HepG2 (cell line): ENCODE data around the gene BLCAP. TPM values are rescaled to one million over a fixed set of nuclear protein-coding genes. Genes with fewer than 3 reads are reported as not detected.

Source experiments
- ATAC-seq: fragments of 200-7000 bp; cut with Tn5 transposase; 3 replicates; pipeline ENCODE4 v1.9.1; 2020; ENCODE audit warnings: mild to moderate bottlenecking, moderate library complexity
- BruUV-seq: library from RNA; stranded (reverse); fragments of 400-500 nt; replicated peaks from 2 replicates; lab custom pipeline; 2021; lab: Mats Ljungman, UMichigan
- CTCF ChIA-PET: fragments of 300-600 bp; formaldehyde crosslinking; extraction: SDS; loops from one replicate; lab custom pipeline; 2021; ENCODE audit warnings: low total read pairs, inconsistent platforms, low intra/inter-chr PET ratio; lab: Yijun Ruan, JAX
- POLR2A ChIA-PET: fragments of 350-600 bp; sonication (Branson Sonifier 250); formaldehyde crosslinking; loops from one replicate; lab custom pipeline; 2020; ENCODE audit warnings: antibody characterized with exemption, inconsistent platforms; lab: Yijun Ruan, JAX
- DNase-seq: peaks from one replicate; pipeline ENCODE4 v3.0.0-alpha.2; 2015; ENCODE audit warnings: low spot score
- FAIRE-seq: peaks from 3 replicates; lab custom pipeline; 2011; peaks lifted over from hg19 to GRCh38; lab: Jason Lieb, UNC
- H2AFZ ChIP-seq: one replicate; pipeline ENCODE4 v1.6.1; 2011; ENCODE audit warnings: low read length, inconsistent platforms
- H3K27ac ChIP-seq: fragments of 300-600 bp; 3 replicates; pipeline ENCODE4 v1.8.0; 2011; ENCODE audit warnings: mixed run types, mild to moderate bottlenecking, mixed read lengths, low read length, inconsistent platforms; ENCODE audit not compliant: insufficient read depth; ENCODE audit errors: extremely low read length
- H3K27me3 ChIP-seq, 2 experiments: fragments of 200-600 bp in 1 of 2; 2 replicates in 1 of 2; 3 replicates in 1 of 2; pipeline versions ENCODE4 v1.6.0 to v1.8.0; 2011; ENCODE audit warnings: low read length in 2 of 2, mild to moderate bottlenecking in 2 of 2, moderate library complexity in 2 of 2, inconsistent platforms in 1 of 2; ENCODE audit not compliant: insufficient read depth in 2 of 2, control insufficient read depth in 1 of 2
- H3K36me3 ChIP-seq, 2 experiments: fragments of 200-600 bp in 1 of 2; replicated peaks in 1 of 2; 2 replicates in 1 of 2; 3 replicates in 1 of 2; pipeline versions ENCODE4 v1.5.1 to v1.8.0; 2011; ENCODE audit warnings: low read length in 2 of 2, inconsistent platforms in 1 of 2; ENCODE audit not compliant: insufficient read depth in 2 of 2, control insufficient read depth in 1 of 2
- H3K4me1 ChIP-seq: 2 replicates; pipeline ENCODE4 v1.5.1; 2012; ENCODE audit warnings: low read length, inconsistent platforms; ENCODE audit not compliant: insufficient read depth
- H3K4me2 ChIP-seq: 2 replicates; pipeline ENCODE4 v1.6.0; 2011; ENCODE audit warnings: low read depth, low read length, inconsistent platforms
- H3K4me3 ChIP-seq, 3 experiments: fragments of 200-600 bp in 1 of 3; sonication (generic), shearing (Covaris generic) in 1 of 3; replicated peaks in 1 of 3; 2 replicates each; pipeline ENCODE4 v1.5.1; 2011 to 2016; ENCODE audit warnings: low read length in 3 of 3, inconsistent platforms in 2 of 3, low read depth in 2 of 3, mild to moderate bottlenecking in 2 of 3, control low read depth in 1 of 3, mixed read lengths in 1 of 3; ENCODE audit not compliant: insufficient read depth in 1 of 3
- H3K79me2 ChIP-seq: one replicate; pipeline ENCODE4 v1.6.1; 2011; ENCODE audit warnings: low read length, inconsistent platforms; ENCODE audit not compliant: insufficient read depth
- H3K9ac ChIP-seq: 2 replicates; pipeline ENCODE4 v1.6.0; 2011; ENCODE audit warnings: mild to moderate bottlenecking, low read depth, low read length, inconsistent platforms; ENCODE audit not compliant: insufficient read depth
- H3K9me3 ChIP-seq: 2 replicates; pipeline ENCODE4 v1.5.1; 2012; ENCODE audit warnings: mild to moderate bottlenecking, low read length
- H4K20me1 ChIP-seq: 2 replicates; pipeline ENCODE4 v1.6.0; 2011; ENCODE audit warnings: inconsistent platforms, mild to moderate bottlenecking, low read length, moderate library complexity; ENCODE audit not compliant: insufficient read depth
- REXO4 ChIP-seq: sonication (generic); formaldehyde crosslinking; IDR thresholded peaks from 2 replicates; pipeline ENCODE4 v1.8.0; 2022; ENCODE audit warnings: missing genetic modification reagents, mild to moderate bottlenecking, borderline replicate concordance
- RFX1 ChIP-seq: fragments of 450-650 bp; IDR thresholded peaks from 2 replicates; pipeline ENCODE4 v1.6.1; 2017
- ZNF749 ChIP-seq: sonication (generic); formaldehyde crosslinking; IDR thresholded peaks from 2 replicates; pipeline ENCODE4 v1.8.0; 2022; ENCODE audit warnings: mild to moderate bottlenecking, missing genetic modification reagents, moderate library complexity, borderline replicate concordance
- WGBS: methylation state at CpG from one replicate; pipeline ENCODE4 v1.1.6; 2017; ENCODE audit warnings: low lambda C conversion rate; 5-methylcytosine and 5-hydroxymethylcytosine counted together
- in situ Hi-C: cut with HindIII; loops from 2 replicates; pipeline ENCODE4 v1.10.0; 2017; ENCODE audit warnings: low pct_unique_long_range_greater_than_20kb; ENCODE audit not compliant: extremely low pct_ligation_motif_present
- intact Hi-C: fragments of 100-400 bp; cut with micrococcal nuclease; formaldehyde crosslinking; loops from one replicate; pipeline ENCODE4 v1.10.0; 2022; ENCODE audit not compliant: unreplicated experiment
- polyA plus RNA-seq, 8 experiments: library from polyadenylated mRNA; depleted of rRNA in 3 of 8; stranded (reverse) in 7 of 8; unstranded in 1 of 8; fragments of >200 nt; fragmentation: Illumina TruSeq in 4 of 8; extraction: Trizol in 4 of 8; gene quantifications; 2 replicates each; pipeline versions ENCODE4 v1.2.1 to v1.2.3, GENCODE V29; 2011 to 2016; ENCODE audit warnings: low read depth in 4 of 8, missing spikeins in 1 of 8, mixed read lengths in 1 of 8; ENCODE audit not compliant: insufficient read depth in 1 of 8
- total RNA-seq, 5 experiments: library from RNA; depleted of rRNA; stranded (reverse); fragments of >200 nt; fragmentation: Illumina TruSeq; extraction: Trizol; gene quantifications; 2 replicates each; pipeline ENCODE4 v1.2.3, GENCODE V29; 2016; ENCODE audit warnings: low read depth in 1 of 5

The BLCAP gene
- total and polyA plus RNA-seq, 2 of the 13 experiments (the other 11 are each of a cell fraction or from before 2014, with no cell fraction given) = 52.4 to 86.8 TPM

GRCh38 chr20:37484331-37484730, 43.3 kb downstream of the BLCAP start:
- Histone ChIP-seq H3K79me2 (no peaks in the 10 kb centered on the region), H3K9ac (no peak overlapping the region), H3K36me3 (no peaks in the 10 kb centered on the region), H3K9me3 (no peaks in the 10 kb centered on the region), H3K27me3 (peaks cover 0 to 10% of the 10 kb centered on the region in 2 experiments; a peak in 2 of 5 replicates), H4K20me1 (no peaks in the 10 kb centered on the region), H3K4me2 (no peak overlapping the region), H2AFZ (no peak overlapping the region), H3K27ac (no peak overlapping the region), H3K4me1 (no peaks in the 10 kb centered on the region), H3K4me3 (no peak overlapping the region)
- no peak for DNase-seq
- WGBS = 16% methylated on average over 3 of the region's 3 CpGs
- BruUV-seq = no TSS peak
- ChIA-PET POLR2A (no interaction called here), CTCF (no interaction called here)
- ATAC-seq = no peak
- TF ChIP-seq ZNF749 (CRISPR knock-in tag) = no peak
- intact Hi-C loops (no loop called here), in situ Hi-C loops (no loop called here)
- FAIRE-seq = no peak

GRCh38 chr20:37481610-37482009, 46.1 kb downstream of the BLCAP start:
- H4K20me1 ChIP-seq = no peaks in the 10 kb centered on the region
- H3K36me3 ChIP-seq = no peaks in the 10 kb centered on the region
- intact Hi-C loops (no loop called here), in situ Hi-C loops (no loop called here)
- no peak for FAIRE-seq
- CTCF ChIA-PET = no interaction called here
- no peaks in the 10 kb centered on the region for H3K9me3 ChIP-seq
- TF ChIP-seq REXO4 = no peak
- peak; percentile 48; the same call in 1 of the 2 replicates for TF ChIP-seq RFX1
- WGBS = 24% methylated on average over 5 of the region's 5 CpGs
- POLR2A ChIA-PET = no interaction called here
- peaks cover 2 to 25% of the 10 kb centered on the region in 2 experiments; a peak in 4 of 5 replicates for H3K27me3 ChIP-seq
- H3K4me2 ChIP-seq = no peak overlapping the region
- no peak overlapping the region for H3K9ac ChIP-seq
- no peaks in the 10 kb centered on the region for H3K79me2 ChIP-seq
- no peak for ATAC-seq
- no peaks in the 10 kb centered on the region for H3K4me1 ChIP-seq
- DNase-seq = no peak
- H2AFZ ChIP-seq = no peak overlapping the region
- no peak overlapping the region for H3K4me3 ChIP-seq
- H3K27ac ChIP-seq = no peak overlapping the region
- BruUV-seq = no TSS peak
